ENCODE data around the gene SPATS2. TPM values are rescaled to one million over a fixed set of nuclear protein-coding genes. Genes with fewer than 3 reads are reported as not detected.

The SPATS2 gene
- total and polyA plus RNA-seq, 2 of the 4 experiments (the other 2 are of a cell fraction): 50.6 to 63.3 TPM

DNA sequence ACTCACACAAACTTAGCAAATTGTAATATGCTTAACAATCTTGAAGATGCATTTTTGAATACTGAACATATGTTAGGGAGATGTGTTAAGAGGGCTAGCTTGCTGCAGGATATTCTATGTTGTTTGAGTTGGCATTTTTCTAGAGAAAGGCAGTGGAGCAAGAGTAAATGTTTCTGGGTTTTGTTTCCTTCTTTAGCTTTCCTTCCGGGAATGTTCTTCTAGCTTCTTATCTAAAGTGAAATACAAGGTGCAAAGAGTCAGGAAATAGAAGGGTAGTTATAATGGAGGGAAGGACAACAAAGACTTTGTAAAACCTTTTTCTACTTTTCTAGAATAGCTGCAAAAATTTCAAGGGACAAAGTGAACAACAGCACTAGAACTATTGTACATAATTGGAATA lies 94.0 kb downstream of the SPATS2 start:
- no peak overlapping the region for H3K56ac ChIP-seq (ENCODE audit: extremely low read depth, insufficient read depth, low read length)
- ChIA-PET POLR2A (ENCODE audit: unreplicated experiment) (no interaction called here), CTCF (interaction anchor here (0.8 to 1.7 kb wide), 2 partner anchors 23 to 39 kb away, joined by 4 to 5 read pairs; no protein-coding TSS in a partner anchor)
- no CpG with 5 or more reads among the region's 1 CpG for WGBS, 2 experiments (ENCODE audit: extremely low coverage in 2 of 2, insufficient read length in 1 of 2)
- no peak overlapping the region for H2AK5ac ChIP-seq (ENCODE audit: low read depth, low read length)
- in situ Hi-C loops (cut with MboI; ENCODE audit: low sequenced_read_pairs): no loop called here
- no peak overlapping the region for H3K23ac ChIP-seq (ENCODE audit: low read depth, low read length)
- dilution Hi-C loops (cut with HindIII; ENCODE audit: low sequenced_read_pairs, unreplicated experiment): no loop called here
- H2BK5ac ChIP-seq (ENCODE audit: low read depth, low read length, poor library complexity, severe bottlenecking): no peak overlapping the region
- H4K8ac ChIP-seq (ENCODE audit: low read depth in 2 of 2, low read length in 2 of 2): no peak overlapping the region
- H4K20me1 ChIP-seq (ENCODE audit: insufficient read depth, low read length): no peaks in the 10 kb centered on the region; the same call in 1 of the 2 replicates
- H3K14ac ChIP-seq (replicated peaks; ENCODE audit: low read depth, low read length): no peak overlapping the region
- H3K4ac ChIP-seq (ENCODE audit: low read depth, low read length): no peak overlapping the region
- DNase-seq (no peak), ATAC-seq (ENCODE audit: low read depth) (no peak)
- H3K27ac ChIP-seq (ENCODE audit: insufficient read depth, low read length): no peak overlapping the region
- H2BK20ac ChIP-seq (ENCODE audit: low read depth, low read length): no peak overlapping the region
- H2AFZ ChIP-seq (replicated peaks; ENCODE audit: low read length, poor library complexity): no peak overlapping the region
- BruUV-seq (replicated peaks): no TSS peak
- H3K4me3 ChIP-seq (ENCODE audit: insufficient read depth, low read depth, low read length): no peak overlapping the region
- no peaks in the 10 kb centered on the region for H3K9me3 ChIP-seq (ENCODE audit: control insufficient read depth, insufficient read depth, low read length)
- no peak overlapping the region for H3K4me2 ChIP-seq (ENCODE audit: low read depth, low read length)
- H2BK120ac ChIP-seq (ENCODE audit: low read depth, low read length): no peak overlapping the region
- no peak overlapping the region for H3K18ac ChIP-seq (ENCODE audit: low read depth, low read length)
- peaks cover 16 to 41% of the 10 kb centered on the region in 2 experiments for H3K79me1 ChIP-seq (ENCODE audit: low read depth in 1 of 2, low read length in 2 of 2)
- no peak overlapping the region for H4K91ac ChIP-seq (ENCODE audit: insufficient read depth, low read depth, low read length)
- no peak overlapping the region for H4K5ac ChIP-seq (ENCODE audit: low read depth, low read length)
- no peaks in the 10 kb centered on the region for H3K4me1 ChIP-seq (ENCODE audit: control insufficient read depth, insufficient read depth, low read length)
- no peak overlapping the region for H2AK9ac ChIP-seq (replicated peaks; ENCODE audit: low read depth, low read length, poor library complexity)
- H3K9ac ChIP-seq (ENCODE audit: low read depth, low read length): no peak overlapping the region
- no peaks in the 10 kb centered on the region; the same call in 1 of the 2 replicates for H3K9me1 ChIP-seq (ENCODE audit: insufficient read depth, low read length)
- H3K36me3 ChIP-seq (ENCODE audit: control insufficient read depth, insufficient read depth, low read length): peaks cover 3% of the 10 kb centered on the region; the same call in 1 of the 2 replicates
- intact Hi-C loops (cut with micrococcal nuclease): no loop called here
- H3K27me3 ChIP-seq (ENCODE audit: control insufficient read depth, insufficient read depth, low read length): no peaks in the 10 kb centered on the region
- no peak for TF ChIP-seq POLR2A (IDR thresholded peaks at IDR 0.05; ENCODE audit: low read depth, low read length)
- no peak for TF ChIP-seq NFE2L2 (IDR thresholded peaks at IDR 0.05; ENCODE audit: low read depth, low read length)
- TF ChIP-seq, protein P1, sequence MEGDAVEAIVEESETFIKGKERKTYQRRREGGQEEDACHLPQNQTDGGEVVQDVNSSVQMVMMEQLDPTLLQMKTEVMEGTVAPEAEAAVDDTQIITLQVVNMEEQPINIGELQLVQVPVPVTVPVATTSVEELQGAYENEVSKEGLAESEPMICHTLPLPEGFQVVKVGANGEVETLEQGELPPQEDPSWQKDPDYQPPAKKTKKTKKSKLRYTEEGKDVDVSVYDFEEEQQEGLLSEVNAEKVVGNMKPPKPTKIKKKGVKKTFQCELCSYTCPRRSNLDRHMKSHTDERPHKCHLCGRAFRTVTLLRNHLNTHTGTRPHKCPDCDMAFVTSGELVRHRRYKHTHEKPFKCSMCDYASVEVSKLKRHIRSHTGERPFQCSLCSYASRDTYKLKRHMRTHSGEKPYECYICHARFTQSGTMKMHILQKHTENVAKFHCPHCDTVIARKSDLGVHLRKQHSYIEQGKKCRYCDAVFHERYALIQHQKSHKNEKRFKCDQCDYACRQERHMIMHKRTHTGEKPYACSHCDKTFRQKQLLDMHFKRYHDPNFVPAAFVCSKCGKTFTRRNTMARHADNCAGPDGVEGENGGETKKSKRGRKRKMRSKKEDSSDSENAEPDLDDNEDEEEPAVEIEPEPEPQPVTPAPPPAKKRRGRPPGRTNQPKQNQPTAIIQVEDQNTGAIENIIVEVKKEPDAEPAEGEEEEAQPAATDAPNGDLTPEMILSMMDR (conservative IDR thresholded peaks at IDR 0.05; ENCODE audit: low read depth, low read length): no peak
- H2BK15ac ChIP-seq (ENCODE audit: low read depth, low read length): no peak overlapping the region

Data from IMR-90 (cell line).